DOHH2 (cell line): ENCODE measurements around the gene KRTAP12-2.

Experiments used
- H3F3A ChIP-seq: fragments of 200-600 bp; sonication (generic), shearing (Covaris generic); 2 replicates; pipeline ENCODE4 v1.6.0; 2016; ENCODE audit warnings: antibody characterized with exemption, mild to moderate bottlenecking; ENCODE audit not compliant: control insufficient read depth, insufficient read depth
- H3K27ac ChIP-seq: fragments of 200-600 bp; sonication (generic); 2 replicates; pipeline ENCODE4 v1.5.1; 2014; ENCODE audit warnings: low read depth, mild to moderate bottlenecking, low read length, moderate library complexity
- H3K27me3 ChIP-seq: fragments of 200-600 bp; sonication (generic); 2 replicates; pipeline ENCODE4 v1.6.1; 2014; ENCODE audit warnings: mild to moderate bottlenecking, low read length, mixed read lengths; ENCODE audit not compliant: control insufficient read depth
- H3K36me3 ChIP-seq: fragments of 200-600 bp; sonication (generic); 2 replicates; pipeline ENCODE4 v1.6.1; 2014; ENCODE audit warnings: mild to moderate bottlenecking, low read length, moderate library complexity, mixed read lengths; ENCODE audit not compliant: control insufficient read depth
- H3K4me1 ChIP-seq: fragments of 200-600 bp; sonication (generic); 2 replicates; pipeline ENCODE4 v1.6.1; 2014; ENCODE audit warnings: mild to moderate bottlenecking, low read length, mixed read lengths; ENCODE audit not compliant: control insufficient read depth
- H3K4me2 ChIP-seq: fragments of 200-600 bp; sonication (generic); 2 replicates; pipeline ENCODE4 v1.6.0; 2014; ENCODE audit warnings: mild to moderate bottlenecking, low read length, moderate library complexity
- H3K4me3 ChIP-seq: fragments of 200-600 bp; sonication (generic); 2 replicates; pipeline ENCODE4 v1.5.1; 2014; ENCODE audit warnings: mild to moderate bottlenecking, low read length, mixed read lengths
- H3K79me2 ChIP-seq: fragments of 200-600 bp; sonication (generic); 2 replicates; pipeline ENCODE4 v1.6.1; 2014; ENCODE audit warnings: mild to moderate bottlenecking, low read length, mixed read lengths; ENCODE audit not compliant: control insufficient read depth
- H3K9me2 ChIP-seq: fragments of 200-600 bp; sonication (generic); replicated peaks from 2 replicates; pipeline ENCODE4 v1.6.1; 2014; ENCODE audit warnings: mild to moderate bottlenecking, low read length, mixed read lengths; ENCODE audit not compliant: control insufficient read depth
- H3K9me3 ChIP-seq: fragments of 200-600 bp; sonication (generic); 2 replicates; pipeline ENCODE4 v1.6.1; 2014; ENCODE audit warnings: antibody characterized with exemption, low read length, mixed read lengths; ENCODE audit not compliant: control insufficient read depth, insufficient read depth
- H4K20me1 ChIP-seq: fragments of 200-600 bp; sonication (generic); 2 replicates; pipeline ENCODE4 v1.6.0; 2014; ENCODE audit warnings: low read depth, mild to moderate bottlenecking, antibody characterized with exemption, low read length, moderate library complexity; ENCODE audit not compliant: control insufficient read depth, insufficient read depth
- EZH2phosphoT487 ChIP-seq: fragments of 200-600 bp; sonication (generic); IDR thresholded peaks from 2 replicates; pipeline ENCODE4 v1.6.1; 2017; ENCODE audit warnings: borderline replicate concordance, mild to moderate bottlenecking, antibody characterized with exemption, low read length, moderate library complexity, mixed read lengths
- TF ChIP-seq, protein P1 (sequence below): fragments of 200-600 bp; sonication (generic); IDR thresholded peaks from one replicate; pipeline ENCODE4 v1.5.1; 2014; ENCODE audit warnings: antibody characterized with exemption, mild to moderate bottlenecking, low read depth, low read length; ENCODE audit not compliant: poor library complexity, severe bottlenecking

The KRTAP12-2 gene

GRCh38 chr21:44666401-44667320 lies at the start of gene KRTAP12-2:
Gene KRTAP12-2 (minus strand): TSS chr21:44666927. CDS start chr21:44666886, 41 bp downstream.
- Histone ChIP-seq H3K79me2 (no peaks in the 10 kb centered on the region), H3K4me2 (no peak within 1 kb of the TSS), H3K27ac (no peak within 1 kb of the TSS), H3K9me3 (peaks cover 2% of the 10 kb centered on the region; the same call in 1 of the 2 replicates), H3F3A (no peaks in the 10 kb centered on the region), H4K20me1 (no peaks in the 10 kb centered on the region), H3K9me2 (no peaks in the 10 kb centered on the region), H3K27me3 (no peaks in the 10 kb centered on the region), H3K36me3 (no peaks in the 10 kb centered on the region), H3K4me3 (no peak within 1 kb of the TSS), H3K4me1 (no peaks in the 10 kb centered on the region)
- TF ChIP-seq, protein P1, sequence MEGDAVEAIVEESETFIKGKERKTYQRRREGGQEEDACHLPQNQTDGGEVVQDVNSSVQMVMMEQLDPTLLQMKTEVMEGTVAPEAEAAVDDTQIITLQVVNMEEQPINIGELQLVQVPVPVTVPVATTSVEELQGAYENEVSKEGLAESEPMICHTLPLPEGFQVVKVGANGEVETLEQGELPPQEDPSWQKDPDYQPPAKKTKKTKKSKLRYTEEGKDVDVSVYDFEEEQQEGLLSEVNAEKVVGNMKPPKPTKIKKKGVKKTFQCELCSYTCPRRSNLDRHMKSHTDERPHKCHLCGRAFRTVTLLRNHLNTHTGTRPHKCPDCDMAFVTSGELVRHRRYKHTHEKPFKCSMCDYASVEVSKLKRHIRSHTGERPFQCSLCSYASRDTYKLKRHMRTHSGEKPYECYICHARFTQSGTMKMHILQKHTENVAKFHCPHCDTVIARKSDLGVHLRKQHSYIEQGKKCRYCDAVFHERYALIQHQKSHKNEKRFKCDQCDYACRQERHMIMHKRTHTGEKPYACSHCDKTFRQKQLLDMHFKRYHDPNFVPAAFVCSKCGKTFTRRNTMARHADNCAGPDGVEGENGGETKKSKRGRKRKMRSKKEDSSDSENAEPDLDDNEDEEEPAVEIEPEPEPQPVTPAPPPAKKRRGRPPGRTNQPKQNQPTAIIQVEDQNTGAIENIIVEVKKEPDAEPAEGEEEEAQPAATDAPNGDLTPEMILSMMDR = no peak
- no peak for TF ChIP-seq EZH2phosphoT487

DNA sequence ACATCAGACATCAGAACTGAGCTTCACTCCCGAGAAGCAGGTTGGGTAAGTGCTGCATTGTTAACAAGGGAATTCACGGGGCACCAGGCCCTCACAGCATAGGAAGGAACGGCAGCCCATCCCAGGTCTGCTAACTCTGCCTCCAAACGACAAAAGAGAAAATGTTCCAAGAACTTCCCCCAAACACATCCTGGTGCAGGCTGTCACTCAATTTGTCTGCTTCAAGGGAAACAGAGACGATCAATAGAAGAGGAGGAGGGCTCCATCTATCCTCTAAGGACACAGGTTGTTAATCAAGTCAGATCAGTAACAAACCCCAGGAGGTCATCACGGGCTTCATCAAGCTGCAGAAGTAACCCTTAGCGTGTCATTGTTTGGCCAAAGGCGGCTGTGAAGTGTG lies 48.2 kb upstream of the KRTAP12-2 start:
- Histone ChIP-seq H3K4me3 (no peak overlapping the region), H3K4me2 (no peak overlapping the region), H3K27me3 (peaks cover 43% of the 10 kb centered on the region), H3F3A (no peaks in the 10 kb centered on the region), H4K20me1 (no peaks in the 10 kb centered on the region), H3K9me2 (no peaks in the 10 kb centered on the region), H3K4me1 (no peaks in the 10 kb centered on the region), H3K9me3 (no peaks in the 10 kb centered on the region), H3K36me3 (no peaks in the 10 kb centered on the region), H3K79me2 (no peaks in the 10 kb centered on the region), H3K27ac (no peak overlapping the region)
- TF ChIP-seq EZH2phosphoT487 = no peak
- TF ChIP-seq, protein P1 = no peak

DNA sequence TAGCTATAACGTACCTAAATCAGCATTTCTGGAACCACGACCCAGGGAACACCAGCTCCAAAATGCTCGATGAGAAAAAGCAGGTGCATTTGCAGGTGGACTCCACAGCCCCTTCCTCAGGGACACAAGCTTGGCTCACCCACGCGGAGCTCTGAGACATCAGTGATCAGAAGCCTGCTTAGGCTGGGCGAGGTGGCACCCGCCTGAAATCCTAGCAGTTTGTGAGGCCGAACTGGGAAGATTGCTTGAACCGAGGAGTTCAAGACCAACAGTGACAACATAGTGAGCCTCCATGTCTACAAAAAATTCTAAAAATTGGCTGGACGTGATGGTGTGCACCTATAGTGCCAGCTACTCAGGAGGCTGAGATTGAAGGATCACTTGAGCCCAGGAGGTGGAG lies 47.1 kb upstream of the KRTAP12-2 start:
- H3K27ac ChIP-seq = no peak overlapping the region
- no peaks in the 10 kb centered on the region for H4K20me1 ChIP-seq
- H3K4me3 ChIP-seq = no peak overlapping the region
- no peaks in the 10 kb centered on the region for H3K36me3 ChIP-seq
- no peaks in the 10 kb centered on the region for H3F3A ChIP-seq
- no peak overlapping the region for H3K4me2 ChIP-seq
- peaks cover 40% of the 10 kb centered on the region for H3K27me3 ChIP-seq
- H3K9me3 ChIP-seq = no peaks in the 10 kb centered on the region
- no peaks in the 10 kb centered on the region for H3K79me2 ChIP-seq
- no peaks in the 10 kb centered on the region for H3K4me1 ChIP-seq
- H3K9me2 ChIP-seq = no peaks in the 10 kb centered on the region
- TF ChIP-seq EZH2phosphoT487 = no peak
- TF ChIP-seq, protein P1 = no peak
